Measurements from ENCODE around the gene HIPK1.
"Not testable (repeated sequence)": the region's sequence is repeated elsewhere in the genome, so short reads cannot be mapped to it uniquely, and the experiment has no call there.

Gene HIPK1

GRCh38 chr1:113982949-113983348 is 53.8 kb downstream of the HIPK1 start:
- DNase-seq (ENCODE audit: low spot score): no peak

- no peak for DNase-seq (ENCODE audit: low spot score)
Observed at GRCh38 chr1:113983391-113983790, 54.3 kb downstream of the HIPK1 start.

- DNase-seq (ENCODE audit: low spot score): no peak
Observed at GRCh38 chr1:113983826-113984225, 54.7 kb downstream of the HIPK1 start.

- DNase-seq (ENCODE audit: low spot score): no peak
Observed at GRCh38 chr1:113984710-113985109, 55.6 kb downstream of the HIPK1 start.

- no peak for DNase-seq (ENCODE audit: low spot score)
Observed at GRCh38 chr1:113986802-113987201, 57.7 kb downstream of the HIPK1 start.

GRCh38 chr1:113987259-113987658 is 58.1 kb downstream of the HIPK1 start:
- DNase-seq (ENCODE audit: low spot score): no peak

GRCh38 chr1:113990530-113990929 is 61.4 kb downstream of the HIPK1 start:
- no peak for DNase-seq (ENCODE audit: low spot score)

- DNase-seq (ENCODE audit: low spot score): no peak
Observed at GRCh38 chr1:113990961-113991360, 61.8 kb downstream of the HIPK1 start.

- DNase-seq (ENCODE audit: low spot score): peak; percentile 12
Observed at GRCh38 chr1:113991467-113991997, 62.4 kb downstream of the HIPK1 start.

- no peak for DNase-seq (ENCODE audit: low spot score)
Observed at GRCh38 chr1:113993072-113993471, 63.9 kb downstream of the HIPK1 start.

GRCh38 chr1:113993766-113994165 is 64.6 kb downstream of the HIPK1 start:
- DNase-seq (ENCODE audit: low spot score): no peak

GRCh38 chr1:113995382-113995781 is 66.3 kb downstream of the HIPK1 start:
- DNase-seq (ENCODE audit: low spot score): no peak

GRCh38 chr1:113998361-113998760 is 69.2 kb downstream of the HIPK1 start:
- DNase-seq (ENCODE audit: low spot score): no peak

GRCh38 chr1:113999233-113999632 is 70.1 kb downstream of the HIPK1 start:
- no peak for DNase-seq (ENCODE audit: low spot score)

- DNase-seq (ENCODE audit: low spot score): no peak
Observed at GRCh38 chr1:113999799-114000198, 70.7 kb downstream of the HIPK1 start.

GRCh38 chr1:114000406-114000805 is 71.3 kb downstream of the HIPK1 start:
- no peak for DNase-seq (ENCODE audit: low spot score)

- no peak for DNase-seq (ENCODE audit: low spot score)
Observed at GRCh38 chr1:114002492-114003239, 73.5 kb downstream of the HIPK1 start.

GRCh38 chr1:114003431-114003830 is 74.3 kb downstream of the HIPK1 start:
- no peak for DNase-seq (ENCODE audit: low spot score)

- not testable (repeated sequence) for DNase-seq (ENCODE audit: low spot score)
Observed at GRCh38 chr1:114006825-114007224, 77.7 kb downstream of the HIPK1 start.

GRCh38 chr1:114008480-114008941 is 79.4 kb downstream of the HIPK1 start:
- no peak for DNase-seq (ENCODE audit: low spot score)

- no peak for DNase-seq (ENCODE audit: low spot score)
Observed at GRCh38 chr1:114008993-114009392, 79.9 kb downstream of the HIPK1 start.

GRCh38 chr1:114009393-114009792 is 80.3 kb downstream of the HIPK1 start:
- DNase-seq (ENCODE audit: low spot score): peak; percentile 4

GRCh38 chr1:114010433-114011184 is 81.5 kb downstream of the HIPK1 start:
- no peak for DNase-seq (ENCODE audit: low spot score)

Data from LoVo (cell line).